ENCODE data around the gene TRPM3.

TRPM3 gene

GRCh38 chr9:70823284-70823683, 298.1 kb downstream of the TRPM3 start:
- no peak for DNase-seq (ENCODE audit: low read depth)

- DNase-seq (ENCODE audit: low read depth), result no peak
Measured at GRCh38 chr9:70817311-70817710, 304.1 kb downstream of the TRPM3 start.

GRCh38 chr9:70816891-70817290, 304.5 kb downstream of the TRPM3 start:
- DNase-seq (ENCODE audit: low read depth), result no peak

- DNase-seq (ENCODE audit: low read depth), result no peak
Measured at GRCh38 chr9:70816316-70816715, 305.1 kb downstream of the TRPM3 start.

DNA sequence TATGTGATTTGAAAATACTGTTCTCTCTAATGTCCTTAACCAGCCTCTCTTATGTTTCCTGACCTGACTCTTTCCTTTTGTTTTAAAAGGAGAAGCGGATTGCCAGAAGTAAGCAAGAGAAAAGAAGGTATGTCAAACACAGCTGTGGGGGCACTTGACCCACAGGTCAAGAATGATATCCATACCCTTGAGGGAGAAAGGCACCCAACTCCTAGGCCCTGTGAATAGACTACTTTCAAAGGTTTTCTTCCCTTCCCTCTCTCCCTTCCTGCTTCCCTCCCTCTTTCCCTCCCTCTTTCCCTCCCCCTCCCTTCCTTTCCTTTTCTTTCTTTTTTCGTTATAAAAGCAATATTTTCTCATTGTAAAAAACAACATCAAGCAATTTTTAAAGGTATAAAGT, 306.8 kb downstream of the TRPM3 start:
- DNase-seq (ENCODE audit: low read depth), result no peak

DNA sequence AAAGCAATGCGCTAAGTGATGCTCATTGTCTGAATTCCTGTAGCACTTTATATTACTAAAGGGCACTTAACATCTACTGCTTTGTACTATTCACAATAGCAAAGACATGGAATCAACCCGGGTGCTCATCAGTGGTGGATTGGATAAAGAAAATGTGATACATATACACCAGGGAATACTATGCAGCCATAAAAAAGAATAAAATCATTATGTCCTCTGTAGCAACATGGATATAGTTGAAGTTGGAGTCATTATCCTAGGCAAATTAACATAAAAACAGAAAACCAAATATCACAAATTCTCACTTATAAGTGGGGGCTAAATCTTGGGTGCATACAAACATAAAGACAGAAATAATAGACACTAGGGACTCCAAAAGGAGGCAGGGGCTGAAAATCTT, 308.3 kb downstream of the TRPM3 start:
- DNase-seq (ENCODE audit: low read depth), result no peak

DNA sequence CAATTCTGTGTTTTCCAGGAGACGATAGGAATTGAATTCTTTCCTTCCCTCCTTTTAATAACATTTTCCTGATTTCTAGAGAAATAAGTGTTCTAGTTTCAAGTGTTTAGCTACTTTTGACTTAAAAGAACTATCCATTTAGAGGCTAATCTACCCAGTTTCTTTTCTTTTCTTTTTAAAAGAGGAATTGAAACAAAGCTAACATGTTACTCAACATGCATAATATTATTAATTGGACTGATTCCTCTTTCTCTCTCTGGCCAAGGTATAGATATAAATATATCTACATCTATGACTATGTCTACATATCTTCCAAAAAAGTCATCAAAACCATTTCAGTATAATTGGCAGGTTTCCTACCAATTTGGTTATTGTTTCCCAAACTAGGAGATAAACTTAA, 309.8 kb downstream of the TRPM3 start:
- DNase-seq (ENCODE audit: low read depth), result no peak

- DNase-seq (ENCODE audit: low read depth), result no peak
Measured at GRCh38 chr9:70806875-70807274, 314.5 kb downstream of the TRPM3 start.

DNA sequence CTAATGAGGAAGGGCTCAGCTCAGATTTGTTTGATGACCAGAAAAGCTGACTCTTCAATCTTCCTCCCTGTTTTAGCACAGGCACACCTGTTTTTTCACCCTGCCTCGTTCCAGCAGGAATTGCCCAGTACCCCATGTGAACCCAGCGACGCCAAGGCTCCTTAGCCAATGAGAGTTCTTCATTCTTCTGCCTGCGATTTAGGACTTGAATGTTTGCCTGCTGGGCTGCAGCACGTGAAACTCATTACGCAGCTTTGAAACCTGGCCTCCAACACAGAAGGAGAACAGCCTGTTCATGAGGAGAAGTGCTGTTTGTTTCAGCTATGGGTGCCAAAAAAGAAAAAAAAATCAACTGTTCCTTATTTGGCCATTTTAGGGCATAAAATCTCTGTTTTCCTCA, 315.5 kb downstream of the TRPM3 start:
- DNase-seq (ENCODE audit: low read depth), result peak; percentile 67

DNA sequence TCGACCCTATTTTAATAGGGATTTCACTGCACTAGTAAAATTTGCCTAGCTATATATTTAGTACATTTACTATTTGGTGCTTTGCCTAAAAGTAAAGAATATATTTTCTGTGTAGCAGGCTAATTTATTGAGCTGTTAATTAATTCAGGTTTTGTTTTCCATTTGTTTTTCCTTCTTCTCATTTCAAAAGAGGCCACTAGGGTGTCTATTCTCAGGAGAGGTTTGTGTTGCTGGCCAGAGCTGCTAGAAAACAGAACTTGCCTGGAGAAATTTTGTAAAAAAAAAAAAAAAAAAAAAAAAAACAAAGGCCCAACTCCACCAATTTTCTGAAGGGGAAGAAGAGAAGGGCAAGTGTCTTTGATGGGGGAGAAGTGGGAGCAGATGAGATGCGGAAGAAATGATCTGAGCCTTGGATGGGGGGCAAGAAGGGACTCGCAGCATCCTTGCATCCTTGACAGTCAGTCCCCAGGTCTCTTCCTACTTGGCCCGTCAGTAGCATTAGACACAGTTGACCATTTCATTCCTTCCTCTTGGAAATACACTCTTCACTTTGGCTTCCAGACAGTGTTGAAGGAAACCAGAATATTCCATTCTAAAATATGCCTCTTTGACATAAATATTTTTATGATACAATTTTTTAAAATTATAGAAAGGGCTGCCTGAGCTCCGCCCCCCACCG, 318.5 kb downstream of the TRPM3 start:
- no peak for DNase-seq (ENCODE audit: low read depth)

GRCh38 chr9:70802206-70802605, 319.2 kb downstream of the TRPM3 start:
- peak; percentile 59 for DNase-seq (ENCODE audit: low read depth)

GRCh38 chr9:70801181-70801829, 320.1 kb downstream of the TRPM3 start:
- DNase-seq (ENCODE audit: low read depth), result no peak

DNA sequence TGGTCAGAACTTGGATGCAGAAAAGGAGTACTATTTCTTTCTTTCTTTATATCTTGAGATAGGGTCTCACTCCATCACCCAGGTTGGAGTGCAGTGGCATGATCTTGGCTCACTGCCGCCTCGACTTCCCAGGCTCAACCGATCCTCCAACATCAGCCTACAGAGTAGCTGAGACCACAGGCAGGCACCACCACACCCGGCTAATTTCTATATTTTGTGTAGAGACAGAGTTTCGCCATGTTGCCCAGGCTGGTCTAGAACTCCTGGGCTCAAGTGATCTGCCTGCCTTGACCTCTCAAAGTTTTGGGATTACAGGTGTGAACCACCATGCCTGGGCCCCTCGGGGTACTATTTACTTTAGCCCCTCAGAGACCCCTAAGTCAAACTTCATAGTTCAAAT, 323.4 kb downstream of the TRPM3 start:
- DNase-seq (ENCODE audit: low read depth), result no peak

DNA sequence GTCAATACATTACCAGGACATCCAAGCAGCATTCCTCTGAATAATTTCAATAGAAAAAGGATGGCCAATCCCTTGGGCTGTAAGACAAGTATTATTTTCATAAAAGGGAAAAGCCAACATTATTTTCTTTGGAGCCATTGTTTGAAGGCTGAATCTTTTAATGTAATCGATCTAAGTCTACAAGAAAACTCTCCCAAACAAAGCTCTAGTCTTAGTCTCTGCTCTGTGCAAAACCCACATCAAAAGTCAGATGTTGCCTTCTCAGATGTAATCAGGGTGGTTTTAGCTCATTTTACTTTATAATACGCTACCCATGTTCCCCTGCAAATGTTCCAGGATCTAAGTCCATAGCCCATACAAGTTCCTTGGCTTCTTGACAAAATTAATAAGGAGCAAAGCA, 325.6 kb downstream of the TRPM3 start:
- DNase-seq (ENCODE audit: low read depth), result no peak

DNA sequence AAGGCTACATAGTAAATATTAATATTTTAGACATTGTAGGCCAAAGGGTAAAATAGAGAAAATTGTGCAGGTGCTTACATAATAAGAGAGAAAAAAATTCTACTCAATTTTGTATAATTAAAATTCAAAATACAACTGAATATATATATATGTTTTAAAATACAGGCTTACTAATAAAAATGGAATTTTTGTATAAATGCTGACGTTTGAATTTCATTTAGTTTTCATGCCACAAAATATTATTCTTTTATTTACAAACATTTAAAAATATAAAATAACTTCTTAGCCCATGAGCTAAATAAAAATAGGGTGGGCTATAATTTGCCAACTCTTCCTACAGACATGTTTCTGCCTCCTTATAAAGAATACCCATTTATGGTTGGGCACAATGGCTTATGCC, 328.6 kb downstream of the TRPM3 start:
- no peak for DNase-seq (ENCODE audit: low read depth)

DNA sequence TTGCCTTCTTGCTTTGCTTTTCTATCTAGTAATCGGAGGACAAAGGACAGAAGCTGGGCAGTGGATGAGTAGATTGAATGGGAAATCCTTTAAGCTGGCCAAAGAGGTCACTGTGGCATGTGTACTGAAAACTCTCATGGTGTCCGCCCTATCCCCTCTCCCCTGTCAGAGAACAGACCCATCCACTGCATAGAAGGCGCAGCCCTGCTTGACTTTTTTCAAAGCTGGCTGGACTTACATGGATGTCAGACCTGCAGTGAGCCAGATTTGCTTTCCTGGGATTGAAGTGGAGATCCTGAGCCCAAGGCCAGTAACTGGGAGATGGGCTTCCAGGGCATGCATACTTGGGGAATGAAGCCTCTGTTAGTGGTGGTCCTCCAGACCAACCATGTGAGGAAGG, 329.5 kb downstream of the TRPM3 start:
- DNase-seq (ENCODE audit: low read depth), result no peak

DNA sequence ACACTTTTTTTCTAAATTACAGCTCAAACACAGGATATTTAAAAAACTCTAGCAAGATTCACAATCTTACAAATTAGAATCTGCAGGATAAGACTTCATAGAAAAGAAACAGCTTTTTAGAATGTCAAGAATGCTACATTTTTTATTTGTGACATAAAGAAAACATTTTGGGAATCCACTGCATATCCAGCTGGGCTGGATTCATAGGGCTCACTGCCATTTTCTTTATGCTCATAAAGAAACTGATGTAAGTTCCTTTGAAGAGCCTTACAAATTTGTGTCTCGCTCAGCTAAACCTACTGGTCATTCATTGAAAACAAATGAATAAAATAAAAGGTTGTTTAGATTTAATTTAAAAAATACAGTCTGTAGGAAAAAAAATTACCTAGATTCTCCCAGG, 332.3 kb downstream of the TRPM3 start:
- no peak for DNase-seq (ENCODE audit: low read depth)

DNA sequence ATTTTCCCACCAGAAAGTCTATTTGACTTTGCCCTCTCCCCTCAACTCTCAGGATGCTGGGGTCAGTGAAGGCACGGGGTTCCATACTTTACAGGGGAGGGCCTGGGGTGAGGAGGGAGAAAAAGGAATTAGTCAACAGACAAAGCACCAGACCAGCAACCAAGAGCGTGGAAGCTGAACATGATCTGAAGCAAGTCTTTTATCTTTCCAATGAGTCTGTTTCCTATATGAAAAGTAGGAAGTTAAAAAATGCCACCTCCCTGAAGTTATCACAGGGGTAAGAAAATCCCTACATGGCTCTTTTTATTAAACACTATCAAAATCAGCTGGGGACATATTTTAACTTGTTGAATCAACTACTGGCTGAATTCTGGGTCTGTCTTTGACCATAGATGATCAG, 337.0 kb downstream of the TRPM3 start:
- DNase-seq (ENCODE audit: low read depth), result no peak

GRCh38 chr9:70778568-70778967, 342.9 kb downstream of the TRPM3 start:
- DNase-seq (ENCODE audit: low read depth), result no peak

DNA sequence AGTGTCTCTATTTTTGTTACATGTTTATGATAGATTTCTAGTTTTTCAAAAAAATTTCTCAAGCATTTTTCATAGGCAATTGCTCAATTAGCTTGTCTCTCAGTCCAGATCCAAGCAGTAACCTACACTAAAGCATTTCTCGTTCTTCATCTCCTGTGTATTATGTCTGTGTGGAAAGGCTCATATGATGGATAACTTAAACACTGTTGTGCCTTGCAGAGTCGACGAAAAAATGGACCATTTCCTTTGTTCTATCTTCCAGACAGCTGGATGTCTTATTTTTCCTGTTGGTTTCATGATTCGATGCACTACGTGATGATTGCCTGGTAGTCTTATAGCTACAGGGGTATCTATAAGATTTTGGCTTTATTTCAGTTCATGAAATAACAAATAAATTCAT, 347.8 kb downstream of the TRPM3 start:
- DNase-seq (ENCODE audit: low read depth), result no peak

DNA sequence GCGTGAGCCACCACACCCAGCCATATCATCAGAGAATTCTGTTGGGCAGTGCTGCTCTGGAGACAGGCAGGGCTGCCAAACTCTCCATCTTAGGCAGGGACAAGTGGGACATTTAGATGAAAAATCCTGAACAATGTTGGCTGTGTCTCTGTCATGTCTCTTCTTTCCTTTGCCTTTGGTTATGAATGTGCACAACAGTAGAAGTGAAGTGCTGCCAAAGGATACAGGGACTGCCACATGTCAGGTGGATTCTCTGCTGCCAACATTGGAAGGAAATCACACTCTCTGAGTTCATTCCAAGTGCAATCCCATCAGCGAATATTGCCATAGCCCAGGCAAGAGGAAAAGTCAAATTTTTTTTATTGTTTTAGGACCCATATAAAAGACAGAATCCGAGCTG, 348.8 kb downstream of the TRPM3 start:
- no peak for DNase-seq (ENCODE audit: low read depth)

- DNase-seq (ENCODE audit: low read depth), result no peak
Measured at GRCh38 chr9:70765946-70766345, 355.5 kb downstream of the TRPM3 start.

DNA sequence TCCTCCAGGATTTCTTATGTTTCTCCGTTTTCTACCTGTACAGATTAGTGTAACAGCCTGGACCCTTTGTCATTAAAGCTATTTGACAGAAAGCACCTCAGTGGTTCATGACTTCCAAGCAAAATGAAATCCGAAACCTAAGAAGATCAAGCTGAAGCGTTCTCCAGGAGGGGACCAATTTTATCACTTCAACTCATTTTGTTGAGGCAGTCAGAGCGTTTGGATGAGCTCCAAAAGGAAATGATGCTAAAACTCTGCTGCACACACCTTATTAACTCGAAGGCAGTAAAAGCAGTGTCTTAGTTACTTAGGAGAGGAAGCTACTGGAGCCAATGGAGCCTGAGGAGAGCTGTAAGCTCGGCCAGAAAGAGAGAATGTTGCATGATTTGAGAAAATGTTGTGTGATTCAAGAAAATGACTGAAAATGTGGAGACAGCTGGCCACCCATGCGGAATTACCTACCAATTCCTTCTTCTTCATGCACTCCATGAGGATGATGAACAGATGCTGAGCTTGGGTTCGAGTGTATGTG, 360.2 kb downstream of the TRPM3 start:
- no peak for DNase-seq (ENCODE audit: low read depth)

DNA sequence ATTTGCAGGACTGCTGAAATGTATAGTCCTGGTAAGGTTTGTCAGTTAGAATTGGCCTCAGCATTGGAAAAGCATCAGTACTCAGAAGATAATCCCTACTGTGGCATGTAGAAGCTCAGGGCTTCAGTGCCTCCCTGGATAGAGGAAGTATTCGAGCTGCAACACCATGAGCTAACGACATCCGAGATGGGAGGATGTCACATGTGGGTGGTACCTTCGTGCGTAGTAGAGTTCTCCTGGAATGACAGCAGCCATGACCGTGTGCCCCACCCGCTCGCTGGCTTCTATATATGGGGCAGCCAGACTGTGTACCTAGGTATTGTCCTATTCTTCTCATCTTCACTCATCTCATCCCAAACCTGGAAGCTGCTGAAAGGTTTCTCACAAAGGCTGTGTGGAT, 361.2 kb downstream of the TRPM3 start:
- DNase-seq (ENCODE audit: low read depth), result no peak
